Natural killer cell (primary cell): Measurements from ENCODE around the gene MDM4. TPM values are rescaled to one million over a fixed set of nuclear protein-coding genes. Genes with fewer than 3 reads are reported as not detected.

Experiments used
- ATAC-seq, 3 donors: fragments of 150-1000 bp in 2 of 3; fragments of 200-7000 bp in 1 of 3; cut with Tn5 transposase; 1 replicate in 1 of 3; 2 replicates in 2 of 3; pipeline ENCODE4 v1.10.0; 2021; ENCODE audit warnings: mild to moderate bottlenecking in 2 of 3, moderate library complexity in 2 of 3
- DNase-seq, 2 donors: peaks; one replicate each; pipeline versions ENCODE4 v3.0.0 to v3.0.0-alpha.2; 2013 to 2021; ENCODE audit warnings: mixed read lengths in 1 of 2
- H3K27ac ChIP-seq: one replicate; pipeline ENCODE4 v1.5.1; 2013; ENCODE audit warnings: mild to moderate bottlenecking, low read length
- H3K27me3 ChIP-seq: one replicate; pipeline ENCODE4 v1.6.1; 2013; ENCODE audit warnings: low read length; ENCODE audit not compliant: control insufficient read depth, insufficient read depth
- H3K36me3 ChIP-seq: one replicate; pipeline ENCODE4 v1.6.1; 2013; ENCODE audit warnings: low read length; ENCODE audit not compliant: control insufficient read depth, insufficient read depth
- H3K4me1 ChIP-seq: one replicate; pipeline ENCODE4 v1.6.1; 2013; ENCODE audit warnings: low read length; ENCODE audit not compliant: control insufficient read depth, insufficient read depth
- H3K4me3 ChIP-seq: one replicate; pipeline ENCODE4 v1.5.1; 2013; ENCODE audit warnings: low read length
- H3K9me3 ChIP-seq: one replicate; pipeline ENCODE4 v1.6.1; 2013; ENCODE audit warnings: low read length; ENCODE audit not compliant: control insufficient read depth, insufficient read depth
- H3K27ac Mint-ChIP-seq, 2 donors: one replicate each; pipeline ENCODE4 v1.8.0; 2022; ENCODE audit warnings: mild to moderate bottlenecking in 2 of 2, mixed read lengths in 2 of 2, moderate library complexity in 1 of 2
- H3K27me3 Mint-ChIP-seq, 2 donors: one replicate each; pipeline ENCODE4 v1.8.0; 2022; ENCODE audit warnings: low read depth in 2 of 2, mixed read lengths in 2 of 2
- H3K36me3 Mint-ChIP-seq: one replicate; pipeline ENCODE4 v1.8.0; 2022; ENCODE audit warnings: mixed read lengths
- H3K4me1 Mint-ChIP-seq, 2 donors: one replicate each; pipeline ENCODE4 v1.8.0; 2022; ENCODE audit warnings: mixed read lengths in 2 of 2
- H3K4me3 Mint-ChIP-seq: one replicate; pipeline ENCODE4 v1.8.0; 2022; ENCODE audit warnings: mild to moderate bottlenecking, moderate library complexity, mixed read lengths
- H3K9me3 Mint-ChIP-seq, 2 donors: one replicate each; pipeline ENCODE4 v1.8.0; 2022; ENCODE audit warnings: mixed read lengths in 2 of 2
- CTCF ChIP-seq: fragments of 200-600 bp; IDR thresholded peaks from one replicate; pipeline ENCODE4 v1.8.0; 2022; ENCODE audit warnings: antibody characterized with exemption
- WGBS: methylation state at CpG from one replicate; pipeline ENCODE4 v1.1.7; 2013; ENCODE audit warnings: missing lambda C conversion rate; ENCODE audit not compliant: insufficient coverage; 5-methylcytosine and 5-hydroxymethylcytosine counted together
- intact Hi-C: fragments of 100-400 bp; cut with micrococcal nuclease; formaldehyde crosslinking; loops from one replicate; pipeline ENCODE4 v1.14.2; 2022
- total RNA-seq, 4 donors: library from RNA; stranded (reverse); fragments of 120-200 nt in 1 of 4; gene quantifications; one replicate each; pipeline versions ENCODE4 v1.2.3 to v1.2.4, GENCODE V29; 2013 to 2022

Gene MDM4
- total RNA-seq, 3 donors from 2014 or later (not counting 1 experiment from before 2014, with no cell fraction given) = 295 to 324 (median 296) TPM

- no peak for TF ChIP-seq CTCF
- no peaks in the 10 kb centered on the region for H3K36me3 Mint-ChIP-seq
- H3K4me3 Mint-ChIP-seq = no peak overlapping the region
- Histone ChIP-seq H3K4me3 (no peak overlapping the region), H3K36me3 (no peaks in the 10 kb centered on the region), H3K9me3 (no peaks in the 10 kb centered on the region), H3K4me1 (peaks cover 17% of the 10 kb centered on the region), H3K27ac (no peak overlapping the region), H3K27me3 (no peaks in the 10 kb centered on the region)
- intact Hi-C loops = no loop called here
- H3K4me1 Mint-ChIP-seq = peaks cover 5 to 22% of the 10 kb centered on the region in 2 donors
- no peak overlapping the region for H3K27ac Mint-ChIP-seq
- no peak for ATAC-seq
- DNase-seq = no peak
- no peaks in the 10 kb centered on the region for H3K9me3 Mint-ChIP-seq
- H3K27me3 Mint-ChIP-seq = no peaks in the 10 kb centered on the region
- WGBS = 57% methylated on average over 7 of the region's 8 CpGs
Measured at GRCh38 chr1:204589409-204590038, 73.3 kb downstream of the MDM4 start.

GRCh38 chr1:204591473-204592090 is 75.4 kb downstream of the MDM4 start:
- WGBS = 77% methylated on average over 3 of the region's 3 CpGs
- Histone ChIP-seq H3K27me3 (no peaks in the 10 kb centered on the region), H3K36me3 (no peaks in the 10 kb centered on the region), H3K9me3 (no peaks in the 10 kb centered on the region), H3K27ac (no peak overlapping the region), H3K4me3 (no peak overlapping the region), H3K4me1 (peaks cover 7% of the 10 kb centered on the region)
- H3K36me3 Mint-ChIP-seq = no peaks in the 10 kb centered on the region
- intact Hi-C loops = no loop called here
- ATAC-seq (no peak), DNase-seq (no peak)
- TF ChIP-seq CTCF = no peak
- H3K27me3 Mint-ChIP-seq = no peaks in the 10 kb centered on the region
- no peaks in the 10 kb centered on the region for H3K9me3 Mint-ChIP-seq
- H3K4me1 Mint-ChIP-seq = peaks cover 5 to 13% of the 10 kb centered on the region in 2 donors
- no peak overlapping the region for H3K27ac Mint-ChIP-seq
- no peak overlapping the region for H3K4me3 Mint-ChIP-seq

- no peaks in the 10 kb centered on the region for H3K36me3 ChIP-seq
- no peak for TF ChIP-seq CTCF
- intact Hi-C loops = no loop called here
- Mint-ChIP-seq H3K9me3 (no peaks in the 10 kb centered on the region), H3K27me3 (no peaks in the 10 kb centered on the region), H3K4me3 (no peak overlapping the region), H3K4me1 (peaks cover 3 to 13% of the 10 kb centered on the region in 2 donors), H3K36me3 (no peaks in the 10 kb centered on the region), H3K27ac (no peak overlapping the region)
- DNase-seq (no peak), ATAC-seq (no peak)
- WGBS = 84% methylated on average over 10 of the region's 10 CpGs
- no peaks in the 10 kb centered on the region for H3K27me3 ChIP-seq
- peaks cover 7% of the 10 kb centered on the region for H3K4me1 ChIP-seq
- no peaks in the 10 kb centered on the region for H3K9me3 ChIP-seq
- no peak overlapping the region for H3K27ac ChIP-seq
- no peak overlapping the region for H3K4me3 ChIP-seq
Measured at GRCh38 chr1:204592246-204592948, 76.2 kb downstream of the MDM4 start.
